ENCODE results near the gene ERC2.

ERC2 gene

DNA sequence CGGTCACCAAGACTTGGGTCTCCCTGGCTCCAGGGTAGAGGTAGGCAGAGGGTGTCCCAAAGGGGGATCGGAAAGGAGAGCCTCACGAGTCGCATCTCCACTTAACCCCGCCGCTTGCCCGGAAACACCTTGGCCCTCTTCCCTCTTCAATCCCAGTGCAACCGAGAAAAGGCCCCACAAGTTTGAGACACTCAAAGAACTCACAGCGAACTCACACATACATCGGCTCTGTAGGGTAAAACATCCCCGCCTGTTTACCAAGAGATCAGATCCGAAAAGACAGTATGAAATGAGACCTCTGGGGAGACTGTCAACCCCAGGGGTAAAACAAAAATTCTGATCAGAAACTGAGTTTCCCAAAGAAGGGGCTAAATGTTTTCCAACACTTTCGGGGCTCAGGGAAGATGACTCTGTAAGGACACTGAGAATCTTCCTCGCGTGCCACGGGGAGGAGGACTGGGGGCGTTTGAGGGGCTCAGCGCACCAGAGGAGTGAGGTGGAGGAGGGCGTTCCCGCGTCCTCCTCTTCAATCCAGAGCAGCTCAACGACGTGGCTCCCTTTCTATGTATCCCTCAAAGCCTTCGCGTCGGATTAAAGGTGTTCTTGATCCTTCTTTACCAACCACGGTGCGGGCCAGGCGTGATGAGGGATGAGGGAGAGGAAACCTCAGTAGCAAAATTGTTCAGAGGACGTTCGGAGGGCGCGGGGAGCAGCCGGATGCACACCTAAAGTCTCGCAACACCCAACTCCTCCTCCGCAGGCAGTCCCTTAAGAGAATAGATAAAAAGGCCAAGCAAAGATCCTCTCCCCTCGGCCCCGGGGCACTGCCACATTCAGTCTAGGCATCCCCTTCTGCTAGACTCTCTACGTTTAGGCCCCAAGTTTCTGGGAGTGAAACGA lies 984.8 kb downstream of the ERC2 start:
- Histone ChIP-seq H3K27me3 (ENCODE audit: low read length) (no peaks in the 10 kb centered on the region), H3F3A (ENCODE audit: insufficient read depth) (no peaks in the 10 kb centered on the region), H3K27ac (ENCODE audit: low read depth, low read length) (no peak overlapping the region), H3K79me2 (ENCODE audit: insufficient read depth, low read length) (no peaks in the 10 kb centered on the region), H3K36me3 (ENCODE audit: low read length) (no peaks in the 10 kb centered on the region), H3K9me3 (ENCODE audit: insufficient read depth, low read length) (no peaks in the 10 kb centered on the region), H3K4me3 (ENCODE audit: insufficient read depth, low read length, poor library complexity, severe bottlenecking) (no peak overlapping the region), H3K4me2 (ENCODE audit: low read depth, low read length, poor library complexity, severe bottlenecking) (no peak overlapping the region), H3K9me2 (replicated peaks; ENCODE audit: insufficient read depth, low read length) (no peaks in the 10 kb centered on the region), H4K20me1 (ENCODE audit: low read depth, low read length) (no peaks in the 10 kb centered on the region), H3K9ac (ENCODE audit: low read length) (no peak overlapping the region), H2AFZ (ENCODE audit: low read depth, low read length, severe bottlenecking) (no peak overlapping the region)
- TF ChIP-seq EZH2phosphoT487 (conservative IDR thresholded peaks at IDR 0.05; ENCODE audit: low read length): no peak
- TF ChIP-seq, protein P1, sequence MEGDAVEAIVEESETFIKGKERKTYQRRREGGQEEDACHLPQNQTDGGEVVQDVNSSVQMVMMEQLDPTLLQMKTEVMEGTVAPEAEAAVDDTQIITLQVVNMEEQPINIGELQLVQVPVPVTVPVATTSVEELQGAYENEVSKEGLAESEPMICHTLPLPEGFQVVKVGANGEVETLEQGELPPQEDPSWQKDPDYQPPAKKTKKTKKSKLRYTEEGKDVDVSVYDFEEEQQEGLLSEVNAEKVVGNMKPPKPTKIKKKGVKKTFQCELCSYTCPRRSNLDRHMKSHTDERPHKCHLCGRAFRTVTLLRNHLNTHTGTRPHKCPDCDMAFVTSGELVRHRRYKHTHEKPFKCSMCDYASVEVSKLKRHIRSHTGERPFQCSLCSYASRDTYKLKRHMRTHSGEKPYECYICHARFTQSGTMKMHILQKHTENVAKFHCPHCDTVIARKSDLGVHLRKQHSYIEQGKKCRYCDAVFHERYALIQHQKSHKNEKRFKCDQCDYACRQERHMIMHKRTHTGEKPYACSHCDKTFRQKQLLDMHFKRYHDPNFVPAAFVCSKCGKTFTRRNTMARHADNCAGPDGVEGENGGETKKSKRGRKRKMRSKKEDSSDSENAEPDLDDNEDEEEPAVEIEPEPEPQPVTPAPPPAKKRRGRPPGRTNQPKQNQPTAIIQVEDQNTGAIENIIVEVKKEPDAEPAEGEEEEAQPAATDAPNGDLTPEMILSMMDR (IDR thresholded peaks at IDR 0.05; ENCODE audit: insufficient read depth, low read length, poor library complexity, severe bottlenecking): no peak

DNA sequence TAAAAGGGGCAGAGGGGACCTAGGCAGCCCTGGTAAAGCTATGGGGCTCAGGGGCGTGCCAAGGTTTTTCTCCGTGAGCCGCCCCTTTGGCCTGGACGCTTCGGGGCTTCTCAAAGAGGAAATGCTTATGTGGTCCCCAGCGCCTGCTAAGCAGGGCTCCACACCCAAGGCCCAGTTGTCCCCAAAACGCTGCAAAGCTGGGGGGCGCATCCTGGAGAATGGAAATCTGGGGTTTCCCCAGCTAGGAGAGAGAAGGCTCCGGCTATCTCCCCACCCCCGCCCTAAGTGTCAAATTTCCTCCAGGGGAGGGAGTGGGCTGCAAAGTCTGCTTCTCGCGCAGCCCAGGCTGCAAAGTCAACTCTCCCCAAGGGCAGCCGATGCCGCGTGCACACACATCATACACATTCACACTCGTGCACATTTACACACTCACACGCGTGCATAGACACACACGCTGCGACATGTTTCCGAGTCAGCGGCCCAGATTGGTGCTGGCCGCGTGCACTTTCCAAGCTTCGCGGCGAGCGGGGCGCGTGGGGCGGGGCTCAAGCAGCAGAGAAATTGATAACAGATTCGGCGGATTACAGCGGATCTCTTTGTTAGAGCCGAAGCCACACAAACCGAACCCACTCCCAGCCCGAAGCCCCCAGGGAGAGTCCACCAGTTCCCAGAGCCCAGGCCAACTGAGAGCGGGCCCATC lies 985.6 kb downstream of the ERC2 start:
- no peaks in the 10 kb centered on the region for H3K27me3 ChIP-seq (ENCODE audit: low read length)
- no peak overlapping the region for H3K27ac ChIP-seq (ENCODE audit: low read depth, low read length)
- H3K4me2 ChIP-seq (ENCODE audit: low read depth, low read length, poor library complexity, severe bottlenecking): no peak overlapping the region
- H3K9ac ChIP-seq (ENCODE audit: low read length): no peak overlapping the region
- no peaks in the 10 kb centered on the region for H4K20me1 ChIP-seq (ENCODE audit: low read depth, low read length)
- H3K4me3 ChIP-seq (ENCODE audit: insufficient read depth, low read length, poor library complexity, severe bottlenecking): no peak overlapping the region
- H3K9me3 ChIP-seq (ENCODE audit: insufficient read depth, low read length): no peaks in the 10 kb centered on the region
- no peaks in the 10 kb centered on the region for H3F3A ChIP-seq (ENCODE audit: insufficient read depth)
- H3K79me2 ChIP-seq (ENCODE audit: insufficient read depth, low read length): no peaks in the 10 kb centered on the region
- no peak overlapping the region for H2AFZ ChIP-seq (ENCODE audit: low read depth, low read length, severe bottlenecking)
- no peaks in the 10 kb centered on the region for H3K36me3 ChIP-seq (ENCODE audit: low read length)
- H3K9me2 ChIP-seq (replicated peaks; ENCODE audit: insufficient read depth, low read length): no peaks in the 10 kb centered on the region
- no peak for TF ChIP-seq EZH2phosphoT487 (conservative IDR thresholded peaks at IDR 0.05; ENCODE audit: low read length)
- TF ChIP-seq, protein P1 (IDR thresholded peaks at IDR 0.05; ENCODE audit: insufficient read depth, low read length, poor library complexity, severe bottlenecking): no peak

DNA sequence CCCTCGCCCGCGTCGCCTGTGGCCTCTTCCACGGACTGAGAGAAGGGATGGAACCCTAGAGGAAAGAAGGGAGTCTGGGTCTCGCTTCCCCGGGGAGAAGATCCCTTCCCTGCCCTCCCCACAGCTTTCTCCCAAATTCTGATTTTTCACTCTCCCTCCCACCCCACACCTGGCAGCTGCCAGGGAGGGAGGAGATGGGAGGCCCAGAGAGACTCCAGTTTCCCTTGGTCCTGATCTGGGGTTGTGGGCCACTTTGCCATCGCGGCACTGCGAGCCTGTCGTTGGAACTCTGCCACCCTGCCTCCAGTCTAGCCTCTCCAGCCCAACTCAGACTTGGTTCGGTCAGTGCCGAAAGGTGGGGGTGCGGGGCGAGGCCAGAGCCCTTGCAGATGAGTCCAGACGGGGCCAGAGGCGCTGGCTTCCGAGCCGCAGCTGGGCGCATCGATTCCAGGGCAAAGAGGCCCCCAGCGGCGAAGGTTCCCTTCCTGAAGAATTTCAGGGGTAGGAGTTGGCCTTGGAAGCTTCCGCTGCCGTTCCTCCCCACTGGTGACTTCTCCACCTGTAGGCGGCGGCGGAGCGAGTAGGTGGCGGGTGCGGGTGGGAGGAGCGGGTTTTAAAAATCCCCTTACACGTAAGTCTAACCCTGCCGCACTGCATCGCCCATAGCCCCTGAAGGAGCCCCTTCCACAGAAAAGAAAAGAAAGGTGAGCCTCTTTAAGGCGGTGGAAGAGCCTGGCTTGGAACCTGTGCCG lies 986.3 kb downstream of the ERC2 start:
- Histone ChIP-seq H3F3A (ENCODE audit: insufficient read depth) (no peaks in the 10 kb centered on the region), H3K9ac (ENCODE audit: low read length) (no peak overlapping the region), H3K27me3 (ENCODE audit: low read length) (no peaks in the 10 kb centered on the region), H2AFZ (ENCODE audit: low read depth, low read length, severe bottlenecking) (no peak overlapping the region), H3K27ac (ENCODE audit: low read depth, low read length) (no peak overlapping the region), H3K4me2 (ENCODE audit: low read depth, low read length, poor library complexity, severe bottlenecking) (no peak overlapping the region), H4K20me1 (ENCODE audit: low read depth, low read length) (no peaks in the 10 kb centered on the region), H3K36me3 (ENCODE audit: low read length) (no peaks in the 10 kb centered on the region), H3K9me3 (ENCODE audit: insufficient read depth, low read length) (no peaks in the 10 kb centered on the region), H3K9me2 (replicated peaks; ENCODE audit: insufficient read depth, low read length) (no peaks in the 10 kb centered on the region), H3K4me3 (ENCODE audit: insufficient read depth, low read length, poor library complexity, severe bottlenecking) (no peak overlapping the region), H3K79me2 (ENCODE audit: insufficient read depth, low read length) (no peaks in the 10 kb centered on the region)
- TF ChIP-seq, protein P1 (IDR thresholded peaks at IDR 0.05; ENCODE audit: insufficient read depth, low read length, poor library complexity, severe bottlenecking): no peak
- no peak for TF ChIP-seq EZH2phosphoT487 (conservative IDR thresholded peaks at IDR 0.05; ENCODE audit: low read length)

All from SU-DHL-6 (cell line).